Ovary (tissue), 3 donors: ENCODE data around the gene C17orf114.

Source experiments
- POLR2A ChIP-seq: fragments of 450-650 bp; IDR thresholded peaks from one replicate; pipeline ENCODE4 v1.6.1; 2017; ENCODE audit warnings: antibody characterized with exemption, mild to moderate bottlenecking, moderate library complexity
- TF ChIP-seq, protein P1 (sequence below), 3 donors: fragments of 450-650 bp in 2 of 3; fragments of 200-600 bp in 1 of 3; IDR thresholded peaks; one replicate each; pipeline versions ENCODE4 v1.5.1 to v1.8.0; 2016 to 2022; ENCODE audit warnings: antibody characterized with exemption in 3 of 3, mild to moderate bottlenecking in 1 of 3
- donor health status: DM: no; HTN: no; CAD: no.

DNA sequence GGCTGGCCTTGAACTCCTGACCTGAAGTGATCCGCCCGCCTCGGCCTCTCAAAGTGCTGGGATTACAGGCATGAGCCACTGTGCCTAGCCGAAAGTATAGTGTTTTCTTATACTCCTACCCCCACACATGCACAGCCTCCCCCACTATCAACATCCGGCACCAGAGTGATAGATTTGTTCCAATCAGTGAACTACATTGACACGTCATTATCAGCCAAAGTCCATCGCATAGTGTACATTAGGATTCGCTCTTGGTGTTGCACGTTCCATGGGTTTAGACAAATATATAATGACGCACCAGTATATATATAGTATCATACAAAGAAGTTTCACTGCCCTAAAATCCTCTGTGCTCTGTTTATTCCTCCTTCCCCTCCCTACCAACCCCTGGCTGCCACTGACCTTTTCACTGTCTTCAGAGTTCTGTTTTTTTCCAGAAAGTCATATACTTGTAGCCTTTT lies 42.3 kb downstream of the C17orf114 start:
- TF ChIP-seq, protein P1, sequence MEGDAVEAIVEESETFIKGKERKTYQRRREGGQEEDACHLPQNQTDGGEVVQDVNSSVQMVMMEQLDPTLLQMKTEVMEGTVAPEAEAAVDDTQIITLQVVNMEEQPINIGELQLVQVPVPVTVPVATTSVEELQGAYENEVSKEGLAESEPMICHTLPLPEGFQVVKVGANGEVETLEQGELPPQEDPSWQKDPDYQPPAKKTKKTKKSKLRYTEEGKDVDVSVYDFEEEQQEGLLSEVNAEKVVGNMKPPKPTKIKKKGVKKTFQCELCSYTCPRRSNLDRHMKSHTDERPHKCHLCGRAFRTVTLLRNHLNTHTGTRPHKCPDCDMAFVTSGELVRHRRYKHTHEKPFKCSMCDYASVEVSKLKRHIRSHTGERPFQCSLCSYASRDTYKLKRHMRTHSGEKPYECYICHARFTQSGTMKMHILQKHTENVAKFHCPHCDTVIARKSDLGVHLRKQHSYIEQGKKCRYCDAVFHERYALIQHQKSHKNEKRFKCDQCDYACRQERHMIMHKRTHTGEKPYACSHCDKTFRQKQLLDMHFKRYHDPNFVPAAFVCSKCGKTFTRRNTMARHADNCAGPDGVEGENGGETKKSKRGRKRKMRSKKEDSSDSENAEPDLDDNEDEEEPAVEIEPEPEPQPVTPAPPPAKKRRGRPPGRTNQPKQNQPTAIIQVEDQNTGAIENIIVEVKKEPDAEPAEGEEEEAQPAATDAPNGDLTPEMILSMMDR (IDR thresholded peaks at IDR 0.05): no peak
- no peak for TF ChIP-seq POLR2A
